CD4-positive, alpha-beta T cell treated with Interleukin-17A for 1 hour (primary cell): ENCODE results near the gene NEAT1.
"Not testable (repeated sequence)": the region's sequence is repeated elsewhere in the genome, so short reads cannot be mapped to it uniquely, and the experiment has no call there.

ENCODE experiments used
- DNase-seq: peaks from one replicate; pipeline ENCODE4 v3.0.0-alpha.2; 2020

NEAT1 gene

GRCh38 chr11:65456418-65456817, 33.8 kb downstream of the NEAT1 start:
- no peak for DNase-seq

- no peak for DNase-seq
These were observed 37.0 kb downstream of the NEAT1 start for GRCh38 chr11:65459552-65459951.

- not testable (repeated sequence) for DNase-seq
These were observed 42.9 kb downstream of the NEAT1 start for GRCh38 chr11:65465471-65465870.

- not testable (repeated sequence) for DNase-seq
These were observed 44.7 kb downstream of the NEAT1 start for GRCh38 chr11:65467306-65467705.

- DNase-seq, result peak; percentile 73
These were observed 46.3 kb downstream of the NEAT1 start for GRCh38 chr11:65468874-65469333.

- no peak for DNase-seq
These were observed 47.9 kb downstream of the NEAT1 start for GRCh38 chr11:65470433-65471049.

- DNase-seq, result peak; percentile 43
These were observed 48.9 kb downstream of the NEAT1 start for GRCh38 chr11:65471447-65471891.

- DNase-seq, result not testable (repeated sequence)
These were observed 50.1 kb downstream of the NEAT1 start for GRCh38 chr11:65472588-65473277.

- no peak for DNase-seq
These were observed 50.8 kb downstream of the NEAT1 start for GRCh38 chr11:65473278-65473860.

GRCh38 chr11:65474864-65475263, 52.3 kb downstream of the NEAT1 start:
- no peak for DNase-seq

GRCh38 chr11:65476632-65477148, 54.1 kb downstream of the NEAT1 start:
- DNase-seq, result no peak

- DNase-seq, result peak; percentile 89
These were observed 54.8 kb downstream of the NEAT1 start for GRCh38 chr11:65477149-65477965.

- DNase-seq, result no peak
These were observed 56.0 kb downstream of the NEAT1 start for GRCh38 chr11:65478388-65479183.

- no peak for DNase-seq
These were observed 56.9 kb downstream of the NEAT1 start for GRCh38 chr11:65479184-65480145.

GRCh38 chr11:65482306-65482850, 59.8 kb downstream of the NEAT1 start:
- no peak for DNase-seq

GRCh38 chr11:65485920-65486219, 63.3 kb downstream of the NEAT1 start:
- DNase-seq, result no peak

GRCh38 chr11:65486570-65487466, 64.2 kb downstream of the NEAT1 start:
- DNase-seq, result no peak

GRCh38 chr11:65487467-65488272, 65.1 kb downstream of the NEAT1 start:
- peak; percentile 59 for DNase-seq
